Adrenal gland (tissue), 5 donors: ENCODE data around the gene ETFRF1.

Source experiments
- POLR2A ChIP-seq, 2 donors: fragments of 450-650 bp; IDR thresholded peaks; one replicate each; pipeline ENCODE4 v1.6.1; 2017; ENCODE audit warnings: antibody characterized with exemption in 2 of 2, mild to moderate bottlenecking in 2 of 2, moderate library complexity in 1 of 2
- TF ChIP-seq, protein P1 (sequence below), 6 experiments: fragments of 450-650 bp in 4 of 6; fragments of 200-600 bp in 2 of 6; sonication (generic) in 1 of 6; IDR thresholded peaks; 1 replicate in 5 of 6; 2 replicates in 1 of 6; pipeline versions ENCODE4 v1.5.1 to v1.8.0; 2016 to 2021; ENCODE audit warnings: antibody characterized with exemption in 6 of 6, mild to moderate bottlenecking in 2 of 6, moderate library complexity in 1 of 6
- donor health status: DM: no; HTN: no; CAD: no.

DNA sequence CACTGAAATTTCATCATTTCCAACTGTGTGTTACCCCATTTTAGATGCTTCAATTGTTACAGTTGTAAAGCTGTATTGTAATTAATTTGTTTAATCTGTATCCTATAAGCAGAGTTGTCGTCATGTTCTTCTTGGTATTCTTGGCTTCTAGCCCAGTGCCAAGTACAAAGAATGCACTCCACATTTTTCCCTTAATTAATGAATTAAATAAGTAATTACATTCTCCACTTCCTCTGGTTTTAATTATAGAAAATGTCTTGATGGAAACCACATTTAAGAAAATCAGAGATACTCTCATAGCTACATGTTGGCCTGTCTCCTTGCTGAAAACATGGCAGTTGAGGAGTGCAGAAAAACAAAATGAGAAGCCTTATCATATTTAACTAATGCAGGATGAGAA is 823 bp upstream of the ETFRF1 start:
- TF ChIP-seq, protein P1, sequence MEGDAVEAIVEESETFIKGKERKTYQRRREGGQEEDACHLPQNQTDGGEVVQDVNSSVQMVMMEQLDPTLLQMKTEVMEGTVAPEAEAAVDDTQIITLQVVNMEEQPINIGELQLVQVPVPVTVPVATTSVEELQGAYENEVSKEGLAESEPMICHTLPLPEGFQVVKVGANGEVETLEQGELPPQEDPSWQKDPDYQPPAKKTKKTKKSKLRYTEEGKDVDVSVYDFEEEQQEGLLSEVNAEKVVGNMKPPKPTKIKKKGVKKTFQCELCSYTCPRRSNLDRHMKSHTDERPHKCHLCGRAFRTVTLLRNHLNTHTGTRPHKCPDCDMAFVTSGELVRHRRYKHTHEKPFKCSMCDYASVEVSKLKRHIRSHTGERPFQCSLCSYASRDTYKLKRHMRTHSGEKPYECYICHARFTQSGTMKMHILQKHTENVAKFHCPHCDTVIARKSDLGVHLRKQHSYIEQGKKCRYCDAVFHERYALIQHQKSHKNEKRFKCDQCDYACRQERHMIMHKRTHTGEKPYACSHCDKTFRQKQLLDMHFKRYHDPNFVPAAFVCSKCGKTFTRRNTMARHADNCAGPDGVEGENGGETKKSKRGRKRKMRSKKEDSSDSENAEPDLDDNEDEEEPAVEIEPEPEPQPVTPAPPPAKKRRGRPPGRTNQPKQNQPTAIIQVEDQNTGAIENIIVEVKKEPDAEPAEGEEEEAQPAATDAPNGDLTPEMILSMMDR (IDR thresholded peaks at IDR 0.05): no peak
- no peak for TF ChIP-seq POLR2A (IDR thresholded peaks at IDR 0.05)
